HG03378 (cell line): ENCODE data around the gene ZFYVE27.

Experiments used
- ATAC-seq: cut with Tn5 transposase; IDR thresholded peaks from one replicate; pipeline ENCODE4 v1.9.1; 2021; ENCODE audit warnings: mild to moderate bottlenecking, moderate library complexity; ENCODE audit not compliant: unreplicated experiment

ZFYVE27 gene

GRCh38 chr10:97785731-97786130, 48.8 kb downstream of the ZFYVE27 start:
- no peak for ATAC-seq

DNA sequence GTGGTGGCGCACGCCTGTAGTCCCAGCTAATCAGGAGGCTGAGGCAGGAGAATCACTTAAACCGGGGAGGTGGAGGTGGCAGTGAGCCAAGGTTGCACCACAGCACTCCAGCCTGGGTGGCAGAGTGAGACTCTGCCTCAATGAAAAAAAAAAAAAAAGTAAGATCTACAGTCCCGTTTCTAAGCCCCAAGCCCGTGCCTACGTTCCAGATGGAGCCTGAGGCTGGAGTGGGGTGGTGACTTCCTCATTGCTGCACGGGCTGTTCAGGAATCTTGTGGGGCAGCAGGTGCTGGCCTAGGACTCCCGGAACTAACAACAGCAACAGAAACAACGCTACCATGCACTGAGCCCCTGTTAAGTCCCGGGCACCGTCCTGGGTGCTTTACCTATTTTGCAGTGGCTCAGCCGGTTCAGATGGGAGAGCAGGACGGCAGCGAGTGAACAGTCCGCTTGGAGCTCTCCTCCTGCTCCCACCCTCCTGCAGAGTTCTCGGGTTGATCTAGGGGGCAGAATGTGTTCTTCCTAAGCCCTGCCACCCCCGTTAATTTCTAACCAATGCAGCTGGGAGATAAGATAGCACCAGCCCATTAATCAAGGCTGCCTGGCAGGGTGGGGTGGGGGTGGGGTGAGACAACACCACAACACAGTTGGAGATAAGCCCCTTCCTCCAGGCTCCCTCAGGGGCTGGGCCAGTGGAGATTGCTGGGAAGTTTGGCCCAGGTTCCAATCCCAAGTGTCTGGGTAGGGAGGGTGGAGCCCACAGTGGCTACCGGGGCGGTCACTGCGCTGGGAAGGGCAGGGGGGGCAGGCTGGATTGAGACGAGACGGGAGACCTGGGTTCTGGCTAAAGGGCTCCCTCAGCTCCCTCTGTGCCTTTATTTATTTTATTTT, 51.9 kb downstream of the ZFYVE27 start:
- ATAC-seq: no peak

GRCh38 chr10:97789770-97790397, 53.0 kb downstream of the ZFYVE27 start:
- no peak for ATAC-seq

- ATAC-seq: no peak
Observed at GRCh38 chr10:97791824-97792721, 55.1 kb downstream of the ZFYVE27 start.

GRCh38 chr10:97795886-97796285, 59.0 kb downstream of the ZFYVE27 start:
- no peak for ATAC-seq

- ATAC-seq: no peak
Observed at GRCh38 chr10:97796651-97797050, 59.7 kb downstream of the ZFYVE27 start.

DNA sequence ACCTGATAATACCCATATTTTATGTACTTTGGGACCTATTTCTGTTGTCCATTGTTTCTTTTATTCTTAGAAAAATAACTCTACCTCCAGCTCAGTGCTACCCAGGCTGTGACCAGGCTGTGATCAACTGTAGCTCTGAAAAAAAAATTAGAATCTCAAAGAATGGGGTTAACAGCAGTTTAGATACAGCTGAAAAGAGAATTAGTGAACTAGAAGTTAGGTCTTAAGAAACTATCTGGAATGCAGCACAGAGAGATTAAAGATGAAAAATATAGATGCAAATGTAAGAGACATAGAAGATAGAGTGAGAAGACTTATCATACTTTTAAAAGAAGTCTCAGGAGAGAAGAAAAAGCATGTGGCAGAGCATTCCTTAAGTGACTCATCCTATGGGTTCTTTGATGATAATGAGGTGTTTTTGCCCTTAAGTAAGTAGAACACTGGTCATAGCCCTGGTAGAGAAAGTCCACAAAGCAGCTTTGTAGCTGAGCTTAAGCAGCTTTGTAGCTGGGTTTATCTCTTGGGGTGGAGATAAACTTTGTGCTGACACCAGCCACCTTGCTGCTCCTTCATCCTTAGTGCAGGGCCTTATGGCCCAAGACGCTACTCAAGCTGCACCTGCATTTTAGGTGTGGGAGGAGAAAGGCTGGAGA, 62.2 kb downstream of the ZFYVE27 start:
- no peak for ATAC-seq

DNA sequence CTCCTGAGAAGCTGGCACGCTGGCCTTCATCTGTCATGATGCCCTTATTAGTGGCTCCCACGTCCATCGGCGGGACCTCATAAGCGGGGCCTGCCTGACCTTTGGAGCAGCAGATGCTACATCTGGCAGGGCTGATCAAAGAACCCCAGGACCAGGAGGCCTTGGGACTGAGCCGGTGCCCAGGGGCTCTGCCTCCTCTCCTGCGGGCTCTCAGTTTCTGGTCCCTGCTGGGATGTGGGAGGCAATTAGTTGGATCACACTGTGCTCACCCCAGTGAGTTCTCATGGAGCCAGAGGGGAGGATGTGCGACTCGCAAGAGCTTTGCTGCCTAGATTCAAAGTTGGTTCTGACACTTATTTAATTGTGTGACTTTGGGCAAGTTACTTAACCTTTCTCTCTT, 63.5 kb downstream of the ZFYVE27 start:
- no peak for ATAC-seq

- ATAC-seq: no peak
Observed at GRCh38 chr10:97801422-97801821, 64.5 kb downstream of the ZFYVE27 start.

- no peak for ATAC-seq
Observed at GRCh38 chr10:97805096-97805884, 68.4 kb downstream of the ZFYVE27 start.

DNA sequence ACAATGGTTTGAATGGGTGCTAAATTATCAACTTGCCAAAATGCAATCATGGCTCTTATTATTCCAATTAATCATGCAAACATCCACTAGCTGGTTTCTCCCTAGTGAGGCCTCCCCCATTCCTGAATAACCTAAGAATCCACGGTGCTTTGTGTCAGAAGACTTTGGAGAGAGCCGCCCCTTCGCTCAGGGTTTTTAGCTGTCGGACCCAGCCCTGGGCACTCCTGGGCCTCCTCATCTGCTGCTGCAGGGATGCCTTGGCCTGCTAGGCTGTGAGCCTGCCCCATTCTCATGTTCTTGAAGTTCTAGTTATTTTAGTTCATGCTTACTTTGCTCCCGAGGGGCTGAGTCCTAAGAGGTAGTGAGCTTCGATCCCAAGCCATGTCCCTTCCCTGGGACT, 69.0 kb downstream of the ZFYVE27 start:
- ATAC-seq: no peak

GRCh38 chr10:97810446-97810845, 73.5 kb downstream of the ZFYVE27 start:
- ATAC-seq: no peak
